Activated CD8-positive, alpha-beta T cell treated with anti-CD3 and anti-CD28 coated beads for 36 hours (primary cell): Measurements from ENCODE around the gene ITM2B. TPM values are rescaled to one million over a fixed set of nuclear protein-coding genes. Genes with fewer than 3 reads are reported as not detected.

Experiments
- ATAC-seq: fragments of 200-7000 bp; cut with Tn5 transposase; one replicate; pipeline ENCODE4 v1.10.0; 2021; ENCODE audit warnings: mild to moderate bottlenecking, moderate library complexity
- CTCF ChIA-PET: fragments of 350-600 bp; sonication (Branson Sonifier 250); formaldehyde crosslinking; loops from one replicate; lab custom pipeline; 2021; ENCODE audit warnings: antibody characterized with exemption; lab: Charles Lee
- POLR2A ChIA-PET: fragments of 350-600 bp; sonication (Branson Sonifier 250); formaldehyde crosslinking; loops from one replicate; lab custom pipeline; 2021; ENCODE audit warnings: antibody characterized with exemption; lab: Charles Lee
- DNase-seq: peaks from one replicate; pipeline ENCODE4 v3.0.0-alpha.2; 2020
- H3K27ac Mint-ChIP-seq: one replicate; pipeline ENCODE4 v1.8.0; 2021; ENCODE audit warnings: mild to moderate bottlenecking, mixed read lengths
- H3K27me3 Mint-ChIP-seq: one replicate; pipeline ENCODE4 v1.8.0; 2021; ENCODE audit warnings: mixed read lengths
- H3K36me3 Mint-ChIP-seq: one replicate; pipeline ENCODE4 v1.8.0; 2021; ENCODE audit warnings: low read depth, mixed read lengths
- H3K4me1 Mint-ChIP-seq: one replicate; pipeline ENCODE4 v1.8.0; 2021; ENCODE audit warnings: low read depth, mixed read lengths
- H3K4me3 Mint-ChIP-seq: one replicate; pipeline ENCODE4 v1.8.0; 2021; ENCODE audit warnings: mild to moderate bottlenecking, moderate library complexity, mixed read lengths
- H3K9me3 Mint-ChIP-seq: one replicate; pipeline ENCODE4 v1.8.0; 2021; ENCODE audit warnings: mixed read lengths
- CTCF ChIP-seq: fragments of 200-600 bp; IDR thresholded peaks from one replicate; pipeline ENCODE4 v1.8.0; 2022; ENCODE audit warnings: antibody characterized with exemption, mild to moderate bottlenecking
- intact Hi-C: fragments of 100-400 bp; cut with micrococcal nuclease; formaldehyde crosslinking; loops from one replicate; pipeline ENCODE4 v1.10.0; 2022
- total RNA-seq, 2 experiments: library from RNA; stranded (reverse); gene quantifications; one replicate each; pipeline ENCODE4 v1.2.3, GENCODE V29; 2021

The ITM2B gene
- total RNA-seq, 2 experiments from 2014 or later: 85.5 to 91.2 TPM

GRCh38 chr13:48231933-48232332 is 1.1 kb upstream of the ITM2B start:
- ChIA-PET CTCF (interaction anchor here (0.9 to 3.1 kb wide), 10 partner anchors 10 to 137 kb away, joined by 3 to 21 read pairs (median 5); partner anchors contain the start of gene MED4), POLR2A (interaction anchor here (1.0 to 3.8 kb wide), 7 partner anchors 8 to 194 kb away, joined by 3 to 24 read pairs (median 4); partner anchors contain the start of gene NUDT15)
- ATAC-seq (no peak), DNase-seq (no peak)
- intact Hi-C loops: loop anchor here (5.0 to 10.0 kb wide), 3 partner anchors 105 to 273 kb away; no protein-coding TSS in a partner anchor
- no peaks in the 10 kb centered on the region for H3K9me3 Mint-ChIP-seq
- no peaks in the 10 kb centered on the region for H3K36me3 Mint-ChIP-seq
- H3K27me3 Mint-ChIP-seq: no peaks in the 10 kb centered on the region
- H3K4me3 Mint-ChIP-seq: peak overlapping the region; percentile 88
- no peak for TF ChIP-seq CTCF
- peak overlapping the region; percentile 94 for H3K27ac Mint-ChIP-seq
- H3K4me1 Mint-ChIP-seq: peaks cover 47% of the 10 kb centered on the region

- ChIA-PET CTCF (interaction anchor here (0.9 to 3.1 kb wide), 17 partner anchors 11 to 194 kb away, joined by 3 to 21 read pairs (median 4); partner anchors contain the start of genes MED4 and NUDT15), POLR2A (interaction anchor here (0.6 to 3.8 kb wide), 10 partner anchors 8 to 195 kb away, joined by 3 to 24 read pairs (median 4); partner anchors contain the start of gene NUDT15)
- H3K27me3 Mint-ChIP-seq: no peaks in the 10 kb centered on the region
- peak; percentile 11 for ATAC-seq
- peaks cover 53% of the 10 kb centered on the region for H3K4me1 Mint-ChIP-seq
- H3K4me3 Mint-ChIP-seq: peak overlapping the region; percentile 88
- H3K36me3 Mint-ChIP-seq: no peaks in the 10 kb centered on the region
- DNase-seq: peak; percentile 30
- no peak for TF ChIP-seq CTCF
- no peaks in the 10 kb centered on the region for H3K9me3 Mint-ChIP-seq
- peak overlapping the region; percentile 94 for H3K27ac Mint-ChIP-seq
- intact Hi-C loops: loop anchor here (5.0 to 10.0 kb wide), 3 partner anchors 105 to 272 kb away; no protein-coding TSS in a partner anchor
These were observed 473 bp upstream of the ITM2B start for GRCh38 chr13:48232420-48233045.

GRCh38 chr13:48233889-48234488 is 983 bp downstream of the ITM2B start:
- no peak for TF ChIP-seq CTCF
- H3K36me3 Mint-ChIP-seq: no peaks in the 10 kb centered on the region
- peak; percentile 8 for ATAC-seq
- peak overlapping the region; percentile 95 for H3K27ac Mint-ChIP-seq
- intact Hi-C loops: loop anchor here (5.0 to 10.0 kb wide), 3 partner anchors 107 to 271 kb away; no protein-coding TSS in a partner anchor
- no peak for DNase-seq
- peaks cover 57% of the 10 kb centered on the region for H3K4me1 Mint-ChIP-seq
- ChIA-PET CTCF (interaction anchor here (0.6 to 3.1 kb wide), 11 partner anchors 13 to 142 kb away, joined by 3 to 21 read pairs (median 7); partner anchors contain the start of gene MED4), POLR2A (interaction anchor here (0.7 to 3.8 kb wide), 5 partner anchors 13 to 89 kb away, joined by 3 to 24 read pairs (median 3); no protein-coding TSS in a partner anchor)
- H3K27me3 Mint-ChIP-seq: no peaks in the 10 kb centered on the region
- peak overlapping the region; percentile 88 for H3K4me3 Mint-ChIP-seq
- H3K9me3 Mint-ChIP-seq: no peaks in the 10 kb centered on the region

GRCh38 chr13:48234566-48235340 is 1.7 kb downstream of the ITM2B start:
- peak overlapping the region; percentile 88 for H3K4me3 Mint-ChIP-seq
- POLR2A ChIA-PET: interaction anchor here (0.7 to 1.8 kb wide), 7 partner anchors 9 to 117 kb away, joined by 3 to 12 read pairs (median 3); no protein-coding TSS in a partner anchor
- DNase-seq: no peak
- H3K27ac Mint-ChIP-seq: peak overlapping the region; percentile 95
- intact Hi-C loops: loop anchor here (5.0 to 10.0 kb wide), 4 partner anchors 68 to 270 kb away; partner anchors contain the start of gene RB1
- CTCF ChIA-PET: interaction anchor here (0.7 to 2.2 kb wide), 10 partner anchors 10 to 296 kb away, joined by 3 to 18 read pairs (median 4); partner anchors contain the start of gene MED4
- H3K36me3 Mint-ChIP-seq: no peaks in the 10 kb centered on the region
- peak; percentile 37 for ATAC-seq
- H3K9me3 Mint-ChIP-seq: no peaks in the 10 kb centered on the region
- H3K27me3 Mint-ChIP-seq: no peaks in the 10 kb centered on the region
- TF ChIP-seq CTCF: no peak
- H3K4me1 Mint-ChIP-seq: peaks cover 60% of the 10 kb centered on the region
